ENCODE results near the gene ZNF444. TPM values are rescaled to one million over a fixed set of nuclear protein-coding genes. Genes with fewer than 3 reads are reported as not detected.

The ZNF444 gene
- total RNA-seq, 1 donor from 2014 or later, result 38.0 TPM

DNA sequence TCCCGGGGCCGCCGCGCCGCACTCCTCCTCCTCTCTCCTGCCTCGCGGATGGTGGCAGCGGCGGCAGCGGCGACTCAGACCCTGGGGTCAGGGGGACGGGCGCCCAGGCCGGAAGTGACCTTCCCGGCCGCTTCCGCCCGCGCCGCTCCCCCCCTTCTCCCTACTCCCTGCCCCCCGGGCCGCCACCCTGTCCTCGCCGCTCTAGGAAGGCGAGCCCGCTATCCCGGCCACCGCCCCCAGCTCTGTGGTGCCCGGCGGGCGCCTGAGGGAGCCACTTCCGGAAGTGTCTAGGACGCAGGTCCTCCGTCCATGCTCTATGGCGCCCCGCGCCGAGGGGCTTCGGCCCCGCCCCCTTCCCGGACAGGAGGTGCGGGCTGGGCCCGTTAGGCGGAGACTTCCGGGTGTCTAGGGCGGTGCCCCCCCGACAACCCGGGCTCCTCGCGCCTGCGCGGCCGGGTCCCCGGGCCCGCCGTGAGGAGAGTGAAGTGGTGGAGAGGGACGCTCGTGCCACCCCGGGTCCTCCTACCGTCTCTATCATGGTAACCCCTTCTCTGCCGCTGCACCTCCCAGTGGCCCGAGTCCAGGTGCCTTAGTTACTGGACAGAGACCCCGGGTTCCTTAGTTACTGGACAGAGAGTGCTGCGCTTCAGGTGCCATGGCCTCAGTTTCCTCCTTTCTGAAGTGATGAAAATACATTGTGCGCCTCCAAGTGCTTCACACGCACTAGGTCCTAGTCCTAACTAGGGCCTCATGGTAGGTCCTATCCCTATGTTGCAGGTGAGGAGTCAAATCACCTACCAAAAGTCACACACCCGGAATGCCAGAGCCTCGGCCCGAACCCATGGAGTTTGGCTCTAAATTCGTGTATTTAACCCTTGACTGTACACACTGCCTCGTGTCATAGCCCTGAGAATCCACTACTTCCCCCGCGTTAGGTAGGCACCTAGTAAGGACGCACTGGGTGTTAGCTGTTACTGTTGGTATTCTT, 19.6 kb upstream of the ZNF444 start, which contains the start of gene ZNF787:
Gene ZNF787, minus strand, starts transcription at position 116 of the 988 bp plus-strand sequence. CDS start 18,078 bp downstream, outside the sequence.
- peak; percentile 96 for DNase-seq (ENCODE audit: low read depth)

DNA sequence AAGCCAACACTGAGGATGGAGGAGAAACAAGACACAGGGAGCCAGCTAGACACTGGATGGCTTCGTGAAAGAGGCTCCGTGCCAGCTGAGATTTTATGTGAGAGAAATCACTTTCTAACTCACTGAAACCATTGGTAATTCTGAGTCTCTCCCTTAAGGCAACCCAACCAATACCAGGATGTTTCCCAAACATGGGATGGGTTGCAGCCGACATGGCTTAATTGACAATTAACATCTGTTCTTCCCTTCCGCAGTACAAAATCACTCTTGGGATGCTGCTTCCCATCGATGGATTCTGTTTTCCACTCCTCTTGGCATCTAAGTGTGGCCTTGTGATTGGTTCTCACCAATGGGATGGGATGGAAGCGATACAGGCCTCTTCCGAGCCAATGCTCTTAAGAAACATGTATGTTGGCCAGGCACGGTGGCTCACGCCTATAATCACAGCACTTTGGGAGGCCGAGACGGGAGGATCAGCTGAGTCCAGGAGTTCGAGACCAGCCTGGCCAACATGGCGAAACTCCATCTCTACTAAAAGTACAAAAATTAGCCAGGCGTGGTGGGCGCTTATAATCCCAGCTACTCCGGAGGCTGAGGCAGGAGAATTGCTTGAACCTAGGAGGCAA, 17.7 kb upstream of the ZNF444 start:
- DNase-seq (ENCODE audit: low read depth), result no peak

DNA sequence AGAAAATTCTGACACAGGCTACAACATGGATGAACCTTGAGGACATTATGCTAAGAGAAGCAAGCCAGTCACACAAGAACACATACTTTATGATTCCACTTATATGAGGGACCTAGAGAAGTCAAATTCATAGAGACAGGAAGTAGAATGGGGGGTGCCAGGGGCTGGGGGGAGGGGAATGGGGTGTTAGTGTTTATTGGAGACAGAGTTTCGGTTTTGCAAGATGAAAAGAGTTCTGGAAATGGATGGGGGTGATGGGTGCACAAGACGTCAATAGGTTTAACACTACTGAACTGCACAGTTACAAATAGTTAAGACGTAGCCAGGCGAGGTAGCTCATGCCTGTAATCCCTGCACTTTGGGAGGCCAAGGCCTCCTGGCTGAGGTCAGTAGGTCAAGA, 16.5 kb upstream of the ZNF444 start:
- no peak for DNase-seq (ENCODE audit: low read depth)

DNA sequence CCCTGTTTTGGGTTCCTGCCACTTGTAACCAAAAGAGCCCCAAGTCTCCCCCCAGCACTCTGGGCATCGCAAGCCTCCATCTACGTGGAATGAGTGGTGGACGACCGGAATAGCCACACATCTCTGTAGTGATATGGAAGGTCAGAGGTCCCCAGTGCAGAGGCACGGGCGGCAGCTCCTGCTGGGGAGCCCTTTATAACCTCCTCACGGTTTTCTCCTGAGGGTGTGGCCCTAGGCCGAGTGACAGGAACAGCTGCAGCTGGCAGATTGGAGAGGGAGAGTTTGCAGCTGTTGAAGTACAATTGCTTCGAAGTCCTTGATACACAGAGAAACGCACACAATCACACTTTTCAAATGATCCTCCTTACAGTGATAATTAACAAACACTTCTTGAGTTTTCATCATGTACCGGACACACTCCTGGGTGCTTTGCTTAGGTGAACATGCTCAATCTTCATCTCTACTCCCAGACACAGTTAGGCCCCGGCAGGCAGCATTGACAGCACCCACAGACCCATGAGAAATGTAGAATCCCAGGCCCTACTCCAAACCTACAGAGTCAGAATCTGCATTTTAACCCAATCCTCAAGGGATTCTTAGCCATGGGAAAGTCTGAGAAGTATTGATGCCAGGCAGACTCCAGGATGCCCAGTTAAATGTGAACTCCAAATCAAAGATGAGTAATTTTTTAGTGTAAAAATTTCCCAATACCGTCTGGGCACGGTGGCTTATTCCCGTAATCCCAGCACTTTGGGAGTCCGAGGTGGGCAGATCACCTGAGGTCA, 15.1 kb upstream of the ZNF444 start:
- DNase-seq (ENCODE audit: low read depth), result peak; percentile 99

DNA sequence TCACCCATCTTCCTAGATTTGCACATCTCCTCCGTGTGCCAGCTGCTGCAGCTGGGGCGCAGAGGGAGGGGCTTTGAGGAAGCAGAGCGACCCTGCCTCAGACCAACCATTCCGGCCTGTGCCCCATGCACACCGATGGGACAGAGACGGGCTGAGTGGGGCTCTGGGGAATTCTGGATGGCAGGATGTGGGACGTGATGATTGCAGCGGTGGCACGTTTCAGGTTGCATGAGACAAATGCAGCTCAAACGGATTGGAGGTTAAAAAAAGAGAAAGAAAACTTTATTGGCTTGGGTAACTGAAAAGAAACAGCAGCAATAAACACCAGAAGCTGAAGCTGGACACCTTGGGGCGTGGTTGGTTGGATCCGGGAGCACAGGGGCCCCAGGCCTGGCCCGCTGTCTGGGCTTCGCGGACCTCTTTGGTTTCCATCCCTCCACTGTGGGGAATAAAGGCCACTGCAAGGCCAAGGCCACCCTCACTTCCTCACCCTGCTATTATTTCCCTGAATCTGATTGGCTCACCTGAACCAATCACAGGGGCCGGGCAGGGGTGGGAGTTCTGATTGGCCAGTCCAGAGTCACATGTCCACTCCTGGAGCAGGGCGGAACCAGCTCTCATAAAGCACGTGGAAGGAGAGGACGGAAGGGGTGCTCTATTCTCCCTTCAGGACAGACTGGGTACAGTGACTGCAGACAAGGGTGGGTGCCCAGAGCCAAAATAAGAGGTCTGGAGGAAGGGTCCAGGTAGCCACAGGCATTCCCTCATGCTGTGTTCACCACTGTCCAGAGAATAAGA, 13.9 kb upstream of the ZNF444 start:
- no peak for DNase-seq (ENCODE audit: low read depth)

DNA sequence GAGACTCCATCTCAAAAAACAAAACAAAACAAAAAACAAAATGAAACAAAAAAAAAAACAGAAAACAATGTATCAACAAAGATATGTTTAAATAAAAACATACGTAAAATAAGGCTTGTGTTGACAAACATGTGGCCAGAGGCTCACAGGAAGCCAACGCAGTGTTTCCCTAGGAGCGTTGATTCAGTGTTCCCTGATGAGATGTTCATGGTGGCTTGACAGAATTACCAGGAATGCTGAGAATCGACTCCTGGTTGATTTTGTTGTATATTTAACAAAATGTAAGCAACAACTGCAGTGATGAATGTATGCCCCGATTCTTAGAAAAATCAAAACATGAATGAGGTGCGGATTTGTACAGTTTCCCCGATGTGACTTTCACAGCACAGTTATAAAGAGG, 11.1 kb upstream of the ZNF444 start:
- no peak for DNase-seq (ENCODE audit: low read depth)

DNA sequence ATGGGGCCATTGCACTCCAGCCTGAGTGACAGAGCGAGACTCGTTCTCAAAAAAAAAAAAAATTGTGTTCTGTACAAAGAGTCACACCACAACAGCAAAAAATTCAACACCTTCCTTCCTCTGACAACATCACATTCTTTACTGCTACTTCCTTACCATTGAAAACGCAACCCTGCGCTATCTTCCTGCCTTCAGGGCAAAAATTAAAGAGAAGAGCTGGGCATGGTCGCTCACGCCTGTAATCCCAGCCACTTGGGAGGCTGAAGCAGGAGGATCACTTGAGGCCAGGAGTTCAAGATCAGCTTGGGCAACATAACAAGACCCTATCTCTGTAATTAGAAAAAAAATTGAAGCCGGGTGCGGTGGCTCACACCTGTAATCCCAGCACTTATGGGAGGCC, 9.4 kb upstream of the ZNF444 start:
- no peak for DNase-seq (ENCODE audit: low read depth)

DNA sequence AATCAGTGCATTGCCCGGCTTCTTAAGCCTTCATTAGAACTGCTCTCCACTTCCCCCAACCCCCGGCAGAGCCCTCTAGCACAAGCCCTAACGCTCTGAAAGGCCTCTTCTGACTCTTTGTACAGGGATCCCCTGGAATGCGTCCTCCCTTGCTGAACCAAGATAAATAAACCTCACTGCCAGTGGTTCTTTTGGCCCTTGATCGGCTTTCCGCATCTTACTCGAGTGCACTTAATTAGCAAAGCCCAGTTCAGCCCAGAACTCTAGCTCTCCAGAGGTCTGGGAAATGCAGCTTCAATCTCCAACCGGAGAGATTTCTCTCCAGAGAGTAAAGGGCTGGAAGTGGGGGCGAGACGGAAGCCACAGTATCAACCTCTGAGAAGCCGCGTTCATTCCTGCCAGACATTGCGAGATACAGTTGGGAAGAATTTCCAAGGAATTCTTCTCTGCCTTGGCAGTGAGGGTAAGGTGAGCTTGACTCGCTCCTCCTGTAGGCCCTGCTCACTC, 8.7 kb upstream of the ZNF444 start:
- no peak for DNase-seq (ENCODE audit: low read depth)

DNA sequence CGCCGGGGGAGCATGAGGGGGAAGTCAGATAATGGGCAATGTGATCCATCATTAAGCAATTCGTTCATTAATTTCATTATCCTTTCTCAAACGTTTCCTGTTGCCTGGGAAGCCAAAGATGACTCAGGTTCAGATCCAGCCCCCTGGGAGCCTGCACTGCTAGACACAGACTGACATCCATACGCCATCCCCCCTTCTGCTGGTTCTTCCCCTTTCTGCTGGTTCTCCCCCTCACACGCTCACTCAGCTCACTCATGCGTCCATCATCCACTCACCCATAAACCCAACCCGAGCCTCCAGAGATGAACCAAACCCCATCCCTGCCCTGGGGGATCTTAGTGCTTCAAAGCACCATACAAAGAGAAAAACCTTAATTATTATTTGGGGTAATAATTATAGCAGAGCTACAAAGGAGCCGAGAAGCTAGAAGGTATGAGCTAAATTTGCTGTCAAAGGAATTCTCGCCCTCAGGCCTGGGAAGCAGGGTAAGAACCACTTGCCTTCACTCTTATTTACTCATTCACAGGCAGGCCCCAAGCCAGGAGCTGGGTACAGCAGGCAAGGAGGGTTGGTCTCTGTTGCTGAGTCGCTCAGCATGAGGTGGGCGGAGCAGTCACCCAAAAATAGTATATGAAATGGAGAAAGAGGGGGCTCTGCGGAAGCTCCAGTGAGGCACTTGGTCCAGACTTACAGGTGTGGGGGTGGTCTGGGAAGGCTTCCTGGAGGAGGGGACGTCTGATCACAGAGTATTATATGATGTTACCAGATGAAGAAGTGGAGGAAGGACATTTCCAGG, 7.0 kb upstream of the ZNF444 start:
- DNase-seq (ENCODE audit: low read depth), result peak; percentile 35

DNA sequence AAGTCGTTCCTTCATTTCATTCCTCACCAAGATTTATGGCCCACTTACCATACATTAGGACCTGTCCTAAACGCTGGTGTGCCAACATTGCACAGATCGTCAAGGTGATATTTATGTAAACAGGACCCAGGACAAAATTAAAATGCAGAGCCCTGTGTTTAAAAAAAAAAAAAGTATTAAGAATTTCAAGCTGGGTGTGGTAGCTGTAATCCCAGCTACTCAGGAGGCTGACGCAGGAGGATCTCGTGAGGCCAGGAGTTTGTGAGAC, 6.5 kb upstream of the ZNF444 start:
- no peak for DNase-seq (ENCODE audit: low read depth)

DNA sequence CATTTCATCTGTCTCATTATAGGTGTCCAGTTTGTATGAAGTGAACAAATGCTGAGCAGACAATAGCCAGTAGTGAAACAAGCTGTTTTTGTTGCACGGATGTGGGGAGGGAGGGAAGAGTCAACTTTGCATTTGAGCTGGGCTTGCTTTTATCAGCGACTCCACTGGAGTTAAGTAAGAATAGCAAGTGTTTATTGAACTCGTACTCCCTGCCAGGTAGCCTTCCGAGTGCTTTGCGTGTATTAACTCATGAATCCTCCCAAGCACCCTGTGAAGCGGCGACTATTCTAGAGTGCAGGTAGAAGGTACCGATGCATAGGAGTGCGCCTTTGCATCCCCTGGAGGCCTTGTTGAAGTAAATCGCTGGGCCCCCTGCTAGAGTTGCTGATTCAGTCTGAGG, 4.7 kb upstream of the ZNF444 start:
- DNase-seq (ENCODE audit: low read depth), result no peak

DNA sequence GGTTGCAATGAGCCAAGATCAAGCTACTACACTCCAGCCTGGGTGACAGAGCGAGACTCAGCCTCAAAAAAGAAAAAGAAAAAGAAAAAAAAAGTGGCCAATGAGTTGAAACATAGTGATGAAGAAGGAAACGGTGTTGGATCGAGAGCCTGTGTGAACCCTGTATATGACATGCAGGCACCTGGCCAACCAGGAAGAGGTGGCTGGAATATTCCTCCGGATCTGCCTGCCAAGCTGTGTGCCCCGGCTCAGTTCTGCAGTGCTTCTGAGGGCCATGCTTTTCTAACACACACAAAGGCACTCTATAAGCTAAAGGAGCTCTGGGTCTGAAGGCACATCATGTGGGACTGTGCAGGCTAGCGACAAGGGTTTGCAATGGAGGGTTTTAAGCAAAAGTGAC, 3.7 kb upstream of the ZNF444 start:
- DNase-seq (ENCODE audit: low read depth), result no peak

DNA sequence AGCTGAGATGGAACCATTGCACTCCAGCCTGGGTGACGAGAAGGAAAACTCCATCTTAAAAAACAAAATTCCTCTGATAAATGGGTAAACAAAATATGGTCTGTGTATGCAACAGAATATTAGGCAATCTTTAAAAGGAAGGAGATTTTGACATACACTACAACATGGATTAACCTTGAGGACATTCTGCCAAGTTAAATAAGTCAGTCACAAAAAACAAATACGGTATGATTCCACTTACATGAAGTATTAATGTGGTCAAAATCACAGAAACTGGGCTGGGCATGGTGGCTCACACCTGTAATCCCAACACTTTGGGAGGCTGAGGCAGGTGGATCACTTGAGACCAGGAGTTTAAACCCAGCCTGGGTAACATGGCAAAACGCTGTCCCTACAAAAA, 3.0 kb upstream of the ZNF444 start:
- DNase-seq (ENCODE audit: low read depth), result no peak

DNA sequence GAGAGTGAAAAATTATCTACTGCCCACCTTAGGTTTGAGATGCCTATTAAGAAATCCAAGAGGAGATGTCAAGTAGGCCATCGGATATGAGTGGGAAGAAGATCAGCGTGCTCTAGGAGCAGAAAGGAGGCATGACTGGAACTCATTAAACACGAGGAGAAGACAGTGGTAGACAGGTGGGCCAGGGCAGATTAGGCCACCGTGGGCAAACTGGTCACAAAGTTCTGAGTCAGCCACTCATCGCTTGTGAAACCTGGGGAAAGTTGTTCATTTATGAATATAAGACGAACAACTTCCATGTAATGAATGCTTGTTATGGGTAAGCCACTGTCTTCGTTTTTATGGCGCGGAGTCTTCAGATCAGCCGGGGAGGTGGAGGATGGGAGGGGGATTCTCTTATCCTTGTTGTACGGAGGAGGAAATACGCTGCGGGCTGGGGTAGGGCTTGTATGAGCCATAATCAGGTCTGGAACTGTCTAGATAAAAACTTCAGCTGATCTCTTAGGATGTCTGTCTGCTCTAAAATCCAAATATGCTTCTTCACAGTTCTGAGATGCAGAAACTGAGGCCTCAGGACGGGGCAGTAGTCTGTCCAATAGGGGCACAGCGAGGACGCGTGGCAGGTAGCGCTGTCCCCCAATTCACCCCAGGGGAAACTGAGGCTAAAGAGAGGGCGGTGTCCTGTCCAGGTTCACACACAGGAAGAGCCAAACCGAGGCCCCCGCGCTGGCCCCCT, 1.1 kb upstream of the ZNF444 start:
- DNase-seq (ENCODE audit: low read depth), result peak; percentile 33

DNA sequence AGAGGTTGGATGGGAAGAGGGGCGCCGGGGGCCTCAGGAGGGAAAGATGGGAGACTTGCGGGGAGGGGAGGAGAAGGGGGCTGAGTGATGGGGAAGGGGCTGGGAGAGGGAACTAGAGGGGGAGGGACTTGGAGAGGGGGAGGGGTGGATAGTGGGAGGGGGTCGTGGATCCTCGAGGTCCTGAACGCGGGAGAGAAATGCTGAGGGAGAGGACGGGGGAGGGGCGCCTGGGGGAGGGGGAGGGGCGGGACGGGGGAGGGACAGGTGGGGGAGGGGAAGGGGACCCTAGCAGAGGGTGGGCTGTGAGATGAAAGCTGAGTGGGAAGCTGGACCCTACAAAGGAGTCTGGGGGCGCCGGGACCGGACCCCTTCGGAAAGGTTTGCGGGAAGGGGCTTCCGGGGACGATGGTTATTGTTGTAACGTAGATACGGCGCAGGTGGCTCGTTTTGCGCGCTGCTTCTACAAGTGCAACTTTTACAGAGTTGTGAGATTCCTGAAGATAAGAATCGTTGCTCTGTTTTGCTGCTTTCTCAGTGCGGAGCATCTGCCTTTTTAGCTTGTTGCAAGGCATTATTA, 418 bp downstream of the ZNF444 start:
- DNase-seq (ENCODE audit: low read depth), result no peak

DNA sequence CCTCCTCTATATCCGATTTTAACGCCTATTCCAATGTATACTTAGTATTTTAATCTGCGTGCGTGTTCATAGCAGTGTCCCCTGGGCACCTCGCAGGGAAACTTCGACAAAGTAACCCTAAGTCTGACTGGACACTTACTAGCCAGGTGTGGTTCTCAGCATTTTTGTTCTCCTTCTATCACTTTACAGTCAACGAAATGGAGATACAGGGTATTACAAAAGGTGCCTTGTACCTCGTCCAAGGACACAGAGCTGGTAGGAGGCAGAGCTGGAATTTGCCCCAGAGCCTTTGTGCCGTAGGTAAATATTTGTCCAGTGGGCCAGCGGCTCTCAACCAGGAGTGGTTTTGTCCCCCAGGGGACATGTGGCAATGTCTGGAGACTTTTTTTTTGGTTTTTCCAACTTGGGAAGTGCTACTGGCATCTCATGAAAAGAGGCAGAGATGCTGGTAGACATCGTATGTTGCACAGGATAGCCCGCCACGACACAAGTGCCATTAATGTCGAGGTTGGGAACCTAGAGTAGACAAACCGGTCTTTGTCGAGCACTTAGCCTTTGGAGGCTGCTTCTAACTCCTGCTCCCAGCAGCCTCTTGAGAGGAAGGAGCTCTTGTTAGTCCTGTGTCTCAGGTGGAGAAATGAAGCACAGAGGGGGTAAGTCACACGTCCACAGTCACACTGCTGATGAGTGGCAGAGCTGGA, 1.1 kb downstream of the ZNF444 start:
- DNase-seq (ENCODE audit: low read depth), result no peak

DNA sequence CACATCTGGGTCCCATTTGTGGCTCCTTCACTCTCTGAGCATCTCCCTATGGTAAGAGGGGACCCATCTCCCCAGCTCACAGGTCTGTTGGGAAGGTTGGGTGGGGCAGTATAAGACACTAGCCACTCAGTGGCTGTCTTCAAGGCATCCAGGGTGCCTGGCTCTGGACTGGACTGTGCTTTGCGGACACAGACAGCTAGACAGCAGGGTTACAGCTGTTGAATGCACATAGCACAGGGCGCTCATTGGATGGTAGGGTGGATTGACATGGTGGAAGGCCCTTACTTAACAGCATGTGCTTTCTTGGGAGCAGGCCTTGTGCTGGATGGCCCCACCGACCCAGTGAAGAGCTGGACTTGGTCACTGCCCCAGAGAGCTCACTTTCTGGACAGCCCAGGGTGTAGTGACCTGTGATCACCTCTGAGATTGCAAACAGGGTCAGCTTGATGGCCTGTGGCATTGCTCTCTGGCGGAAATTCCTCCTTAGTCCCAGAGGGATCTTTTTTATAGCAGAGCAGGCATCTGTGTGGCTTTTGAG, 1.9 kb downstream of the ZNF444 start:
- DNase-seq (ENCODE audit: low read depth), result no peak

DNA sequence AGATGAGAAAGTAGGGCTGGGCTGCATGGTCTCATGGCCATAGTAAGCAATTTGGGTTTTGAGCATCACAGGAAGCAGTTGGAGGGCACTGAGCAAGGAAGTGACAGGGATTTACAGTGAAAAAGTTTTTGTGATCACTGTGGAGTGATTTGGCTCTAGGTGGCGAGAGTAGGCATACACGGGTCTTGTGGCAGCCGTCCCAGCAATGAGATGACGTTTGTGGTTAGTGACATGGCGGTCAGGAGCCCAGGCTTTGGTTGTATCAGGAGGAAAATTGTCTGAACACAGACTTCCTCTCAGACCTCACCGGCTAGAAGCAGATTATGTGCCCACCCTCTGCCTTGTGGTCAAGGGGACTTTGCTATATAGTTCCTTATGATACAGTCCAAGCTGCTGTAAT, 3.3 kb downstream of the ZNF444 start:
- DNase-seq (ENCODE audit: low read depth), result no peak
